ENCODE measurements around the gene WNT3A. TPM values are rescaled to one million over a fixed set of nuclear protein-coding genes. Genes with fewer than 3 reads are reported as not detected.

WNT3A gene
- total RNA-seq, 1 experiment from 2014 or later: not detected

- TF ChIP-seq CTCF (conservative IDR thresholded peaks at IDR 0.05; ENCODE audit: low read depth, low read length) (no peak), EZH2 (IDR thresholded peaks at IDR 0.05; ENCODE audit: borderline replicate concordance, low read depth, low read length, poor library complexity, severe bottlenecking) (no peak)
- Histone ChIP-seq H3K27me3 (replicated peaks; ENCODE audit: insufficient read depth, low read depth, low read length, poor library complexity) (peaks cover 54% of the 10 kb centered on the region), H3K27ac (ENCODE audit: low read depth, low read length, poor library complexity, severe bottlenecking) (no peak overlapping the region), H3K4me3 (ENCODE audit: low read depth, low read length, poor library complexity, severe bottlenecking) (no peak overlapping the region), H3K36me3 (ENCODE audit: insufficient read depth, low read length, poor library complexity, severe bottlenecking) (no peaks in the 10 kb centered on the region), H3K9me3 (ENCODE audit: low read depth, low read length, poor library complexity, severe bottlenecking) (peaks cover 10% of the 10 kb centered on the region), H3K4me1 (ENCODE audit: insufficient read depth, low read length, poor library complexity, severe bottlenecking) (no peaks in the 10 kb centered on the region)
- intact Hi-C loops (cut with micrococcal nuclease; ENCODE audit: unreplicated experiment): loop anchor here (5.0 kb wide), 1 partner anchor 76 kb away; no protein-coding TSS in a partner anchor
- CTCF ChIA-PET: no interaction called here
- POLR2A ChIA-PET (ENCODE audit: low non-redundant PET): no interaction called here
- DNase-seq (ENCODE audit: low spot score): no peak
- BruUV-seq (replicated peaks): no TSS peak
Measured at GRCh38 chr1:228000836-228001563, 5.8 kb upstream of the WNT3A start.

- no peak for DNase-seq (ENCODE audit: low spot score)
- H3K27ac ChIP-seq (ENCODE audit: low read depth, low read length, poor library complexity, severe bottlenecking): no peak overlapping the region
- CTCF ChIA-PET: no interaction called here
- peaks cover 61% of the 10 kb centered on the region for H3K27me3 ChIP-seq (replicated peaks; ENCODE audit: insufficient read depth, low read depth, low read length, poor library complexity)
- intact Hi-C loops (cut with micrococcal nuclease; ENCODE audit: unreplicated experiment): loop anchor here (5.0 kb wide), 1 partner anchor 75 kb away; no protein-coding TSS in a partner anchor
- no peak overlapping the region for H3K4me3 ChIP-seq (ENCODE audit: low read depth, low read length, poor library complexity, severe bottlenecking)
- BruUV-seq (replicated peaks): no TSS peak
- POLR2A ChIA-PET (ENCODE audit: low non-redundant PET): no interaction called here
- peaks cover 6% of the 10 kb centered on the region for H3K9me3 ChIP-seq (ENCODE audit: low read depth, low read length, poor library complexity, severe bottlenecking)
- TF ChIP-seq CTCF (conservative IDR thresholded peaks at IDR 0.05; ENCODE audit: low read depth, low read length): no peak
- TF ChIP-seq EZH2 (IDR thresholded peaks at IDR 0.05; ENCODE audit: borderline replicate concordance, low read depth, low read length, poor library complexity, severe bottlenecking): no peak
- no peaks in the 10 kb centered on the region for H3K36me3 ChIP-seq (ENCODE audit: insufficient read depth, low read length, poor library complexity, severe bottlenecking)
- no peaks in the 10 kb centered on the region for H3K4me1 ChIP-seq (ENCODE audit: insufficient read depth, low read length, poor library complexity, severe bottlenecking)
Measured at GRCh38 chr1:228001738-228002535, 4.9 kb upstream of the WNT3A start.

- H3K4me1 ChIP-seq (ENCODE audit: insufficient read depth, low read length, poor library complexity, severe bottlenecking): no peaks in the 10 kb centered on the region
- no peak for DNase-seq (ENCODE audit: low spot score)
- ChIA-PET CTCF (no interaction called here), POLR2A (ENCODE audit: low non-redundant PET) (no interaction called here)
- H3K36me3 ChIP-seq (ENCODE audit: insufficient read depth, low read length, poor library complexity, severe bottlenecking): no peaks in the 10 kb centered on the region
- no TSS peak for BruUV-seq (replicated peaks)
- no peaks in the 10 kb centered on the region for H3K9me3 ChIP-seq (ENCODE audit: low read depth, low read length, poor library complexity, severe bottlenecking)
- intact Hi-C loops (cut with micrococcal nuclease; ENCODE audit: unreplicated experiment): loop anchor here (5.0 kb wide), 1 partner anchor 75 kb away; no protein-coding TSS in a partner anchor
- H3K27me3 ChIP-seq (replicated peaks; ENCODE audit: insufficient read depth, low read depth, low read length, poor library complexity): peaks cover 70% of the 10 kb centered on the region
- no peak overlapping the region for H3K27ac ChIP-seq (ENCODE audit: low read depth, low read length, poor library complexity, severe bottlenecking)
- no peak for TF ChIP-seq EZH2 (IDR thresholded peaks at IDR 0.05; ENCODE audit: borderline replicate concordance, low read depth, low read length, poor library complexity, severe bottlenecking)
- no peak for TF ChIP-seq CTCF (conservative IDR thresholded peaks at IDR 0.05; ENCODE audit: low read depth, low read length)
- H3K4me3 ChIP-seq (ENCODE audit: low read depth, low read length, poor library complexity, severe bottlenecking): no peak overlapping the region
Measured at GRCh38 chr1:228002792-228003191, 4.0 kb upstream of the WNT3A start.
